ENCODE measurements around the gene ARHGAP15.

ARHGAP15 gene

GRCh38 chr2:143230506-143231253 is 101.5 kb downstream of the ARHGAP15 start:
- DNase-seq (ENCODE audit: low read depth): peak; percentile 2
- no peak overlapping the region for H3K4me3 ChIP-seq (ENCODE audit: low read depth, low read length)
- peak; percentile 26 for TF ChIP-seq CTCF (conservative IDR thresholded peaks at IDR 0.05; ENCODE audit: low read depth, low read length)

GRCh38 chr2:143231254-143231645 is 102.0 kb downstream of the ARHGAP15 start:
- H3K4me3 ChIP-seq (ENCODE audit: low read depth, low read length): no peak overlapping the region
- TF ChIP-seq CTCF (conservative IDR thresholded peaks at IDR 0.05; ENCODE audit: low read depth, low read length): no peak
- peak; percentile 4 for DNase-seq (ENCODE audit: low read depth)

GRCh38 chr2:143237146-143237777 is 108.0 kb downstream of the ARHGAP15 start:
- no peak for TF ChIP-seq CTCF (conservative IDR thresholded peaks at IDR 0.05; ENCODE audit: low read depth, low read length)
- H3K4me3 ChIP-seq (ENCODE audit: low read depth, low read length): no peak overlapping the region
- no peak for DNase-seq (ENCODE audit: low read depth)

- H3K4me3 ChIP-seq (ENCODE audit: low read depth, low read length): no peak overlapping the region
- DNase-seq (ENCODE audit: low read depth): no peak
- TF ChIP-seq CTCF (conservative IDR thresholded peaks at IDR 0.05; ENCODE audit: low read depth, low read length): no peak
Observed at GRCh38 chr2:143241403-143242088, 112.3 kb downstream of the ARHGAP15 start.

- DNase-seq (ENCODE audit: low read depth): no peak
- TF ChIP-seq CTCF (conservative IDR thresholded peaks at IDR 0.05; ENCODE audit: low read depth, low read length): no peak
- no peak overlapping the region for H3K4me3 ChIP-seq (ENCODE audit: low read depth, low read length)
Observed at GRCh38 chr2:143246246-143246645, 117.0 kb downstream of the ARHGAP15 start.

- no peak for TF ChIP-seq CTCF (conservative IDR thresholded peaks at IDR 0.05; ENCODE audit: low read depth, low read length)
- no peak overlapping the region for H3K4me3 ChIP-seq (ENCODE audit: low read depth, low read length)
- DNase-seq (ENCODE audit: low read depth): no peak
Observed at GRCh38 chr2:143246815-143247744, 117.9 kb downstream of the ARHGAP15 start.

Data from choroid plexus epithelial cell (primary cell).